H1 (cell line): ENCODE results near the gene HDLBP. TPM values are rescaled to one million over a fixed set of nuclear protein-coding genes. Genes with fewer than 3 reads are reported as not detected.

Experiments
- CTCF ChIA-PET: fragments of 300-600 bp; sonication (Branson Sonifier 250); formaldehyde crosslinking; loops from one replicate; lab custom pipeline; 2021; ENCODE audit not compliant: partially characterized antibody; lab: Charles Lee
- POLR2A ChIA-PET: fragments of 300-600 bp; sonication (Branson Sonifier 250); formaldehyde crosslinking; loops from one replicate; lab custom pipeline; 2021; ENCODE audit warnings: inconsistent platforms; ENCODE audit not compliant: partially characterized antibody; lab: Charles Lee
- DNase-seq, 2 experiments: peaks; one replicate each; pipeline versions ENCODE4 v3.0.0 to v3.0.0-alpha.2; 2010 to 2022; ENCODE audit warnings: low spot score in 2 of 2, low read depth in 1 of 2, mixed read lengths in 1 of 2
- FAIRE-seq: peaks from 2 replicates; lab custom pipeline; 2011; peaks lifted over from hg19 to GRCh38; lab: Jason Lieb, UNC
- H2AFZ ChIP-seq: 2 replicates; pipeline ENCODE4 v1.8.1; 2012; ENCODE audit warnings: low read length, inconsistent platforms
- H2AK5ac ChIP-seq: 2 replicates; pipeline ENCODE4 v1.6.1; 2013; ENCODE audit warnings: low read depth, low read length
- H2BK120ac ChIP-seq: replicated peaks from 2 replicates; pipeline ENCODE3; 2013; ENCODE audit warnings: low read depth, low read length, inconsistent platforms
- H2BK12ac ChIP-seq: 2 replicates; pipeline ENCODE4 v1.6.1; 2013; ENCODE audit warnings: low read depth, low read length
- H2BK15ac ChIP-seq: 2 replicates; pipeline ENCODE4 v1.6.1; 2013; ENCODE audit warnings: low read length
- H2BK20ac ChIP-seq: 2 replicates; pipeline ENCODE4 v1.6.1; 2013; ENCODE audit warnings: low read length
- H2BK5ac ChIP-seq: 2 replicates; pipeline ENCODE4 v1.6.1; 2013; ENCODE audit warnings: low read depth, low read length
- H3K14ac ChIP-seq: 2 replicates; pipeline ENCODE4 v1.6.1; 2013; ENCODE audit warnings: inconsistent platforms; ENCODE audit not compliant: insufficient read length
- H3K18ac ChIP-seq: 2 replicates; pipeline ENCODE4 v1.6.1; 2013; ENCODE audit warnings: low read length; ENCODE audit errors: extremely low read depth
- H3K23ac ChIP-seq: 2 replicates; pipeline ENCODE4 v1.6.1; 2013; ENCODE audit warnings: inconsistent platforms; ENCODE audit not compliant: insufficient read length
- H3K23me2 ChIP-seq: 2 replicates; pipeline ENCODE4 v1.6.1; 2013; ENCODE audit warnings: low read depth, low read length
- H3K27ac ChIP-seq: 2 replicates; pipeline ENCODE4 v1.6.1; 2011; ENCODE audit warnings: low read depth, low read length, inconsistent platforms
- H3K27me3 ChIP-seq, 4 experiments: replicated peaks in 1 of 4; 1 replicate in 1 of 4; 2 replicates in 3 of 4; pipeline versions ENCODE4 v1.6.1 to v1.8.1; 2011 to 2013; ENCODE audit warnings: low read length in 3 of 4, mild to moderate bottlenecking in 3 of 4, inconsistent platforms in 2 of 4, mixed read lengths in 2 of 4, moderate library complexity in 1 of 4; ENCODE audit not compliant: control insufficient read depth in 3 of 4, insufficient read depth in 3 of 4; ENCODE audit errors: extremely low read depth in 1 of 4
- H3K36me3 ChIP-seq, 4 experiments: 2 replicates each; pipeline versions ENCODE4 v1.6.1 to v1.8.1; 2011 to 2013; ENCODE audit warnings: mild to moderate bottlenecking in 4 of 4, low read length in 3 of 4, moderate library complexity in 2 of 4, control low read depth in 1 of 4, inconsistent platforms in 1 of 4; ENCODE audit not compliant: insufficient read depth in 4 of 4, control insufficient read depth in 2 of 4
- H3K4ac ChIP-seq: replicated peaks from 2 replicates; pipeline ENCODE3; 2013; ENCODE audit warnings: low read length, low read depth, mixed read lengths, inconsistent platforms; ENCODE audit not compliant: insufficient read length
- H3K4me1 ChIP-seq, 4 experiments: replicated peaks in 1 of 4; 1 replicate in 1 of 4; 2 replicates in 3 of 4; pipeline versions ENCODE4 v1.6.1 to v1.8.1; 2011 to 2013; ENCODE audit warnings: low read length in 3 of 4, inconsistent platforms in 2 of 4, mixed read lengths in 1 of 4; ENCODE audit not compliant: insufficient read depth in 4 of 4, control insufficient read depth in 3 of 4
- H3K4me2 ChIP-seq, 2 experiments: 2 replicates each; pipeline versions ENCODE4 v1.6.1 to v1.8.1; 2011 to 2013; ENCODE audit warnings: low read depth in 2 of 2, low read length in 2 of 2, control low read depth in 1 of 2, inconsistent platforms in 1 of 2, mild to moderate bottlenecking in 1 of 2; ENCODE audit not compliant: insufficient read depth in 1 of 2
- H3K4me3 ChIP-seq, 4 experiments: fragments of 200-600, 300-600 bp in 1 of 4; sonication (generic), shearing (Covaris generic), sonication (Bioruptor Twin) in 1 of 4; 2 replicates each; pipeline versions ENCODE4 v1.5.1 to v1.8.1; 2011 to 2016; ENCODE audit warnings: low read length in 4 of 4, low read depth in 3 of 4, control low read depth in 2 of 4, inconsistent platforms in 2 of 4, mild to moderate bottlenecking in 2 of 4, mixed read lengths in 1 of 4, moderate library complexity in 1 of 4; ENCODE audit not compliant: insufficient read depth in 2 of 4; ENCODE audit errors: extremely low read depth in 1 of 4
- H3K56ac ChIP-seq: replicated peaks from 2 replicates; pipeline ENCODE3; 2013; ENCODE audit warnings: low read depth, mild to moderate bottlenecking, mixed read lengths, low read length, inconsistent platforms; ENCODE audit not compliant: insufficient read length
- H3K79me1 ChIP-seq: 2 replicates; pipeline ENCODE4 v1.6.1; 2013; ENCODE audit warnings: low read depth, low read length, control low read depth
- H3K79me2 ChIP-seq, 2 experiments: 2 replicates each; pipeline versions ENCODE4 v1.6.1 to v1.8.1; 2012 to 2013; ENCODE audit warnings: low read length in 2 of 2, mild to moderate bottlenecking in 2 of 2, inconsistent platforms in 1 of 2; ENCODE audit not compliant: insufficient read depth in 2 of 2, control insufficient read depth in 1 of 2
- H3K9ac ChIP-seq, 4 experiments: replicated peaks in 1 of 4; 1 replicate in 1 of 4; 2 replicates in 3 of 4; pipeline versions ENCODE4 v1.6.1 to v1.8.1; 2011 to 2013; ENCODE audit warnings: low read depth in 3 of 4, low read length in 3 of 4, control low read depth in 2 of 4, mild to moderate bottlenecking in 2 of 4, moderate library complexity in 2 of 4, inconsistent platforms in 1 of 4; ENCODE audit errors: extremely low read depth in 1 of 4
- H3K9me3 ChIP-seq, 2 experiments: 2 replicates each; pipeline versions ENCODE4 v1.6.1 to v1.8.1; 2012 to 2013; ENCODE audit warnings: mild to moderate bottlenecking in 2 of 2, moderate library complexity in 2 of 2, control low read depth in 1 of 2, inconsistent platforms in 1 of 2, low read depth in 1 of 2, low read length in 1 of 2, mixed read lengths in 1 of 2; ENCODE audit not compliant: insufficient read depth in 2 of 2
- H4K20me1 ChIP-seq, 2 experiments: replicated peaks in 1 of 2; 2 replicates each; pipeline versions ENCODE3 to v1.8.1; 2011 to 2013; ENCODE audit warnings: inconsistent platforms in 2 of 2, low read length in 2 of 2, mild to moderate bottlenecking in 1 of 2; ENCODE audit not compliant: insufficient read depth in 2 of 2, control insufficient read depth in 1 of 2
- H4K5ac ChIP-seq: 2 replicates; pipeline ENCODE4 v1.6.1; 2013; ENCODE audit warnings: low read length, low read depth, mixed read lengths, inconsistent platforms; ENCODE audit not compliant: insufficient read length
- H4K8ac ChIP-seq: 2 replicates; pipeline ENCODE4 v1.8.0; 2013; ENCODE audit warnings: mild to moderate bottlenecking, moderate library complexity, low read length, inconsistent platforms; ENCODE audit not compliant: insufficient read depth; ENCODE audit errors: extremely low read depth
- H4K91ac ChIP-seq: replicated peaks from 2 replicates; pipeline ENCODE3; 2013; ENCODE audit warnings: low read length, mixed read lengths, inconsistent platforms; ENCODE audit not compliant: insufficient read length
- CBX8 ChIP-seq: fragments of 300-800, 300-1000 bp; sonication (generic); IDR thresholded peaks from 2 replicates; pipeline ENCODE4 v1.7.1; 2016; ENCODE audit warnings: low read depth, low read length, borderline replicate concordance
- E2F6 ChIP-seq: IDR thresholded peaks from 2 replicates; pipeline ENCODE4 v1.6.1; 2012; ENCODE audit warnings: inconsistent platforms
- EP300 ChIP-seq, 2 experiments: IDR thresholded peaks; 1 replicate in 1 of 2; 2 replicates in 1 of 2; pipeline ENCODE4 v1.6.1; 2011 to 2012; ENCODE audit warnings: low read depth in 2 of 2, low read length in 2 of 2, mild to moderate bottlenecking in 2 of 2, borderline replicate concordance in 1 of 2, inconsistent platforms in 1 of 2, moderate library complexity in 1 of 2
- GTF2F1 ChIP-seq: IDR thresholded peaks from 2 replicates; pipeline ENCODE4 v1.6.1; 2012; ENCODE audit warnings: low read depth, low read length, improper control_type of control experiment, borderline replicate concordance
- HDAC6 ChIP-seq: IDR thresholded peaks from one replicate; pipeline ENCODE4 v1.7.1; 2012; ENCODE audit warnings: low read depth, mild to moderate bottlenecking, inconsistent platforms, low read length, moderate library complexity
- JUND ChIP-seq: IDR thresholded peaks from 2 replicates; pipeline ENCODE4 v1.6.1; 2011; ENCODE audit warnings: mild to moderate bottlenecking, improper control_type of control experiment, low read length
- KDM4A ChIP-seq: IDR thresholded peaks from one replicate; pipeline ENCODE4 v1.7.1; 2012; ENCODE audit warnings: low read depth, mild to moderate bottlenecking, moderate library complexity, low read length, inconsistent platforms; ENCODE audit not compliant: severe bottlenecking
- KDM5A ChIP-seq: fragments of 200-600 bp; IDR thresholded peaks from 2 replicates; pipeline ENCODE4 v1.7.1; 2012; ENCODE audit warnings: mild to moderate bottlenecking, low read length, inconsistent platforms, mixed read lengths
- MAFK ChIP-seq: IDR thresholded peaks from 2 replicates; pipeline ENCODE4 v1.6.1; 2012; ENCODE audit warnings: low read depth, mild to moderate bottlenecking, improper control_type of control experiment, low read length
- POU5F1 ChIP-seq: IDR thresholded peaks from 2 replicates; pipeline ENCODE4 v1.6.1; 2011; ENCODE audit warnings: low read depth, mild to moderate bottlenecking, low read length, moderate library complexity
- WGBS, 2 experiments: shearing (Covaris generic) in 1 of 2; methylation state at CpG; one replicate each; pipeline versions ENCODE4 v1.1.6 to v1.1.7; 2013 to 2015; ENCODE audit warnings: low lambda C conversion rate in 2 of 2, mixed read lengths in 2 of 2, inconsistent platforms in 1 of 2, low coverage in 1 of 2, missing lambda C conversion rate in 1 of 2; ENCODE audit not compliant: insufficient replicate concordance in 2 of 2, insufficient coverage in 1 of 2, insufficient read length in 1 of 2; ENCODE audit errors: extremely low coverage in 1 of 2, missing lambda C conversion rate in 1 of 2; 5-methylcytosine and 5-hydroxymethylcytosine counted together
- polyA plus RNA-seq, 7 experiments: library from polyadenylated mRNA; depleted of rRNA in 3 of 7; stranded (reverse) in 5 of 7; unstranded in 2 of 7; fragments of >200 nt in 5 of 7; fragments of 200-250 nt in 2 of 7; gene quantifications; 1 replicate in 5 of 7; 2 replicates in 1 of 7; 4 replicates in 1 of 7; pipeline versions ENCODE4 v1.2.1 to v1.2.3, GENCODE V29; 2011 to 2013; ENCODE audit warnings: missing spikeins in 2 of 7, mixed read lengths in 2 of 7
- total RNA-seq: library from RNA; stranded (reverse); fragmentation: NEBNext Ultra II Directional; extraction: Animal tissue kit (Norgen Biotek cat#: 25700); gene quantifications from 2 replicates; pipeline ENCODE4 v1.2.1, GENCODE V29; 2021

The HDLBP gene
- total and polyA plus RNA-seq, 2 of the 8 experiments (the other 6 are each of a cell fraction or from before 2014, with no cell fraction given), result 185 to 360 TPM

GRCh38 chr2:241329669-241330615 is 14.5 kb upstream of the HDLBP start:
- H3K9me3 ChIP-seq, result no peaks in the 10 kb centered on the region
- peaks cover 3 to 8% of the 10 kb centered on the region in 2 experiments for H4K20me1 ChIP-seq
- POLR2A ChIA-PET, result interaction anchor here (0.8 to 4.0 kb wide), 6 partner anchors 10 to 372 kb away, joined by 3 to 15 read pairs (median 3); partner anchors contain the start of genes ING5 and SEPTIN2
- peaks cover 0 to 73% of the 10 kb centered on the region in 2 experiments; a peak in 2 of 4 replicates for H3K79me2 ChIP-seq
- no peak overlapping the region for H3K4ac ChIP-seq
- DNase-seq, result no peak
- no peak overlapping the region for H2BK120ac ChIP-seq
- no peak overlapping the region for H3K23ac ChIP-seq
- H3K4me3 ChIP-seq, result no peak overlapping the region
- no peak overlapping the region for H3K4me2 ChIP-seq
- H4K8ac ChIP-seq, result no peak overlapping the region
- H2BK15ac ChIP-seq, result no peak overlapping the region
- no peak overlapping the region for H2BK12ac ChIP-seq
- no peak for FAIRE-seq
- 87% methylated on average over 11 of the region's 11 CpGs; no CpG with 5 or more reads in 1 of the 2 experiments for WGBS, 2 experiments
- no peak overlapping the region for H3K27ac ChIP-seq
- no peak overlapping the region for H2AFZ ChIP-seq
- CTCF ChIA-PET, result interaction anchor here (0.6 to 1.6 kb wide), 3 partner anchors 17 to 38 kb away, joined by 3 to 4 read pairs (median 3); no protein-coding TSS in a partner anchor
- no peak overlapping the region for H2AK5ac ChIP-seq
- no peaks in the 10 kb centered on the region for H3K4me1 ChIP-seq
- H2BK20ac ChIP-seq, result no peak overlapping the region
- H4K5ac ChIP-seq, result no peak overlapping the region
- H2BK5ac ChIP-seq, result no peak overlapping the region
- H3K23me2 ChIP-seq, result no peaks in the 10 kb centered on the region
- no peak overlapping the region for H3K18ac ChIP-seq
- no peak overlapping the region for H4K91ac ChIP-seq
- peaks cover 10% of the 10 kb centered on the region for H3K79me1 ChIP-seq
- no peak overlapping the region for H3K9ac ChIP-seq
- H3K27me3 ChIP-seq, result no peaks in the 10 kb centered on the region
- H3K36me3 ChIP-seq, result peaks cover 0 to 60% (median 12%) of the 10 kb centered on the region in 4 experiments; a peak in 5 of 8 replicates
- no peak overlapping the region for H3K56ac ChIP-seq
- no peak overlapping the region for H3K14ac ChIP-seq
- no peak for TF ChIP-seq CBX8
- TF ChIP-seq POU5F1, result no peak
- TF ChIP-seq HDAC6, result no peak
- no peak for TF ChIP-seq KDM5A
- no peak for TF ChIP-seq EP300 (IDR thresholded peaks at IDR 0.05; ENCODE audit: borderline replicate concordance in 1 of 2, low read depth in 2 of 2, low read length in 2 of 2)
- no peak for TF ChIP-seq E2F6
- no peak for TF ChIP-seq MAFK
- TF ChIP-seq GTF2F1, result no peak
- TF ChIP-seq JUND, result no peak
- TF ChIP-seq KDM4A, result no peak
